Measurements from ENCODE around the gene AKR1B1. TPM values are rescaled to one million over a fixed set of nuclear protein-coding genes. Genes with fewer than 3 reads are reported as not detected.

AKR1B1 gene
- total and polyA plus RNA-seq, 4 donors: 49.4 to 98.0 (median 64.8) TPM

Other genes starting within 250 kb of the AKR1B1 start
- gene SLC35B4, start 142.2 kb downstream of the AKR1B1 start, total RNA-seq: 10 to 100 TPM; 16.0 to 17.9 TPM
- gene SLC35B4, start 142.2 kb downstream of the AKR1B1 start, polyA plus RNA-seq: 1 to 10 TPM; 2.1 to 3.8 TPM
- gene AKR1B10, start 68.5 kb upstream of the AKR1B1 start, total RNA-seq: 1 to 10 TPM in 1 of 2 donors, under 1 TPM in 1; 0.26 to 2.1 TPM
- 100 to 1,000 TPM in 1 of 2 donors, 1 to 10 TPM in 1; 1.2 to 114 TPM for gene AKR1B10, start 68.5 kb upstream of the AKR1B1 start, polyA plus RNA-seq
- gene AKR1B15, start 90.0 kb upstream of the AKR1B1 start, total RNA-seq: under 1 TPM in 1 of 2 donors, not detected in 1; 0.33 TPM
- not detected for gene AKR1B15, start 90.0 kb upstream of the AKR1B1 start, polyA plus RNA-seq
- gene BPGM, start 187.8 kb upstream of the AKR1B1 start, total RNA-seq: 10 to 100 TPM; 10.5 to 15.7 TPM
- 10 to 100 TPM; 18.2 to 27.7 TPM for gene BPGM, start 187.8 kb upstream of the AKR1B1 start, polyA plus RNA-seq

Measured in aorta (tissue), 4 donors.